ENCODE data around the gene TMEM213. TPM values are rescaled to one million over a fixed set of nuclear protein-coding genes. Genes with fewer than 3 reads are reported as not detected.

TMEM213 gene
- total and polyA plus RNA-seq, 2 of the 13 experiments (the other 11 are each of a cell fraction or from before 2014, with no cell fraction given) = not detected

DNA sequence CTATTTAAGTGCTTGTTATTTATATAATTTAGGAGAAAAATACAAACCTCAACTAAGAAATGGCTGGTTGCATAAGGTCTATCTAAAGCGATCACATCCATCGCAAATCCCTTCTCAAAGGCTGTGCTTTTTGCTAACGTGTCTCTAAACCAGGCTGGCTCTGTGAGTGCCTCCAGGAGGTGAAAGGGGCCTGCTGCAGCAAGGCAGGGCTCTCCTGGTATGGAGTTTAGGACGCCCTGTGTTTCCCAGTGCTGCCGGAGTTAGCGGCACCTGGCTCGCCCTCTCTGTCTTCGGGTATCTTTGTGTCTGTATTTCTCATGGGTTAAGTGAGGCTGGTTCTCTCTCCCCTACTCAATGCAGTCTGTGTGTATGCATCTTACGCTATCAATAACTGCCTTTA, 68.6 kb downstream of the TMEM213 start:
- no peak for DNase-seq (ENCODE audit: low spot score)
- Histone ChIP-seq H3K27me3 (ENCODE audit: control insufficient read depth in 1 of 2, insufficient read depth in 2 of 2, low read length in 2 of 2) (no peaks in the 10 kb centered on the region), H3K27ac (ENCODE audit: extremely low read length, insufficient read depth, low read length) (no peak overlapping the region), H3K4me3 (replicated peaks in 1 of 3; ENCODE audit: insufficient read depth in 1 of 3, low read depth in 2 of 3, low read length in 3 of 3) (no peak overlapping the region), H2AFZ (ENCODE audit: low read length) (no peak overlapping the region), H3K79me2 (ENCODE audit: insufficient read depth, low read length) (no peaks in the 10 kb centered on the region), H3K9me3 (ENCODE audit: low read length) (no peaks in the 10 kb centered on the region), H4K20me1 (ENCODE audit: insufficient read depth, low read length) (no peaks in the 10 kb centered on the region), H3K36me3 (replicated peaks in 1 of 2; ENCODE audit: control insufficient read depth in 1 of 2, insufficient read depth in 2 of 2, low read length in 2 of 2) (peaks cover 2 to 3% of the 10 kb centered on the region in 2 experiments; a peak in 1 of 5 replicates), H3K4me2 (ENCODE audit: low read depth, low read length) (no peak overlapping the region), H3K9ac (ENCODE audit: insufficient read depth, low read depth, low read length) (no peak overlapping the region), H3K4me1 (ENCODE audit: insufficient read depth, low read length) (no peaks in the 10 kb centered on the region)
- FAIRE-seq = no peak
- no peak for ATAC-seq
- ChIA-PET POLR2A (no interaction called here), CTCF (ENCODE audit: low intra/inter-chr PET ratio, low total read pairs) (no interaction called here)
- WGBS (ENCODE audit: low lambda C conversion rate) = 94% methylated on average over 9 of the region's 9 CpGs
- intact Hi-C loops (cut with micrococcal nuclease; ENCODE audit: unreplicated experiment) = no loop called here
- BruUV-seq (replicated peaks) = no TSS peak
- in situ Hi-C loops (cut with HindIII; ENCODE audit: extremely low pct_ligation_motif_present, low pct_unique_long_range_greater_than_20kb) = no loop called here
- TF ChIP-seq ZBTB26 (CRISPR knock-in tag; IDR thresholded peaks at IDR 0.05; ENCODE audit: borderline replicate concordance) = no peak
- TF ChIP-seq NR2F2 (IDR thresholded peaks at IDR 0.05; ENCODE audit: borderline replicate concordance, low read depth) = no peak
- no peak for TF ChIP-seq AKNA (CRISPR knock-in tag; IDR thresholded peaks at IDR 0.05; ENCODE audit: borderline replicate concordance)
- TF ChIP-seq ZSCAN21 (CRISPR knock-in tag; IDR thresholded peaks at IDR 0.05; ENCODE audit: borderline replicate concordance) = no peak
- TF ChIP-seq ZBED4 (CRISPR knock-in tag; IDR thresholded peaks at IDR 0.05; ENCODE audit: borderline replicate concordance) = no peak
- TF ChIP-seq NONO (IDR thresholded peaks at IDR 0.05) = no peak
- no peak for TF ChIP-seq NONO (CRISPR knock-in tag; conservative IDR thresholded peaks at IDR 0.05)
- TF ChIP-seq MIXL1 (CRISPR knock-in tag; IDR thresholded peaks at IDR 0.05) = no peak
- TF ChIP-seq YEATS4 (CRISPR knock-in tag; IDR thresholded peaks at IDR 0.05; ENCODE audit: borderline replicate concordance) = no peak
- no peak for TF ChIP-seq SNAI1 (CRISPR knock-in tag; IDR thresholded peaks at IDR 0.05; ENCODE audit: borderline replicate concordance)
- TF ChIP-seq MAFK (conservative IDR thresholded peaks at IDR 0.05 in 1 of 2, IDR thresholded peaks at IDR 0.05 in 1 of 2; ENCODE audit: low read length in 2 of 2) = no peak
- TF ChIP-seq SAFB2 (CRISPR knock-in tag; IDR thresholded peaks at IDR 0.05; ENCODE audit: borderline replicate concordance, low read depth) = no peak
- TF ChIP-seq ZNF672 (CRISPR knock-in tag; IDR thresholded peaks at IDR 0.05) = no peak
- no peak for TF ChIP-seq MTF1 (CRISPR knock-in tag; IDR thresholded peaks at IDR 0.05)
- no peak for TF ChIP-seq ZNF772 (CRISPR knock-in tag; IDR thresholded peaks at IDR 0.05)
- no peak for TF ChIP-seq ZIK1 (CRISPR knock-in tag; IDR thresholded peaks at IDR 0.05; ENCODE audit: borderline replicate concordance, low read depth)

Data from HepG2 (cell line).